SK-N-SH (cell line): ENCODE results near the gene SP110. TPM values are rescaled to one million over a fixed set of nuclear protein-coding genes. Genes with fewer than 3 reads are reported as not detected.

Experiments used
- CTCF ChIA-PET: fragments of 300-600, 350-600 bp; formaldehyde crosslinking; extraction: SDS; loops from one replicate; lab custom pipeline; 2021; lab: Yijun Ruan, JAX
- POLR2A ChIA-PET: fragments of 350-600 bp; sonication (Branson Sonifier 250); formaldehyde crosslinking; extraction: SDS; loops from one replicate; lab custom pipeline; 2020; ENCODE audit warnings: antibody characterized with exemption, inconsistent platforms; lab: Yijun Ruan, JAX
- DNase-seq: peaks from one replicate; pipeline ENCODE4 v3.0.0; 2012
- H2AFZ ChIP-seq: fragments of 200-600 bp; sonication (generic); 2 replicates; pipeline ENCODE4 v1.8.1; 2016; ENCODE audit warnings: antibody characterized with exemption, mild to moderate bottlenecking, low read depth
- H3F3A ChIP-seq: fragments of 200-600 bp; sonication (generic); replicated peaks from 2 replicates; pipeline ENCODE3; 2016; ENCODE audit warnings: antibody characterized with exemption, mild to moderate bottlenecking; ENCODE audit not compliant: insufficient read depth
- H3K27ac ChIP-seq, 2 experiments: fragments of 200-500 bp in 1 of 2; fragments of 200-600 bp in 1 of 2; sonication (Bioruptor generic) in 1 of 2; sonication (generic), shearing (Covaris generic) in 1 of 2; 2 replicates each; pipeline versions ENCODE4 v1.5.1 to v1.6.1; 2014 to 2016; ENCODE audit warnings: low read depth in 2 of 2, inconsistent platforms in 1 of 2, low read length in 1 of 2, mild to moderate bottlenecking in 1 of 2, mixed read lengths in 1 of 2
- H3K27me3 ChIP-seq: fragments of 200-600 bp; sonication (generic), shearing (Covaris generic); 2 replicates; pipeline ENCODE4 v1.6.1; 2016; ENCODE audit warnings: mixed run types; ENCODE audit not compliant: insufficient read depth
- H3K36me3 ChIP-seq, 2 experiments: fragments of 200-500 bp in 1 of 2; fragments of 200-600 bp in 1 of 2; sonication (Bioruptor generic) in 1 of 2; sonication (generic) in 1 of 2; replicated peaks in 1 of 2; 2 replicates each; pipeline versions ENCODE3 to v1.5.1; 2014 to 2016; ENCODE audit warnings: low read length in 1 of 2, mild to moderate bottlenecking in 1 of 2; ENCODE audit not compliant: insufficient read depth in 2 of 2, control insufficient read depth in 1 of 2
- H3K4me1 ChIP-seq, 2 experiments: fragments of 200-500 bp in 1 of 2; fragments of 200-600 bp in 1 of 2; sonication (Bioruptor generic) in 1 of 2; sonication (generic), shearing (Covaris generic) in 1 of 2; 2 replicates each; pipeline versions ENCODE4 v1.5.1 to v1.6.1; 2014 to 2016; ENCODE audit warnings: low read depth in 1 of 2, low read length in 1 of 2, mixed run types in 1 of 2; ENCODE audit not compliant: insufficient read depth in 2 of 2, control insufficient read depth in 1 of 2
- H3K4me2 ChIP-seq: fragments of 200-600 bp; sonication (generic), shearing (Covaris generic); 2 replicates; pipeline ENCODE4 v1.6.1; 2017; ENCODE audit warnings: mixed run types
- H3K4me3 ChIP-seq, 2 experiments: fragments of 200-500 bp in 1 of 2; fragments of 200-600 bp in 1 of 2; sonication (Bioruptor generic) in 1 of 2; sonication (generic), shearing (Covaris generic) in 1 of 2; 2 replicates each; pipeline versions ENCODE4 v1.5.1 to v1.8.1; 2014 to 2016; ENCODE audit warnings: low read depth in 2 of 2, inconsistent platforms in 1 of 2, low read length in 1 of 2, mild to moderate bottlenecking in 1 of 2, mixed read lengths in 1 of 2, moderate library complexity in 1 of 2
- H3K79me2 ChIP-seq: fragments of 200-600 bp; sonication (generic); 2 replicates; pipeline ENCODE4 v1.8.1; 2017; ENCODE audit warnings: mild to moderate bottlenecking; ENCODE audit not compliant: insufficient read depth
- H3K9ac ChIP-seq: fragments of 200-600 bp; sonication (generic); 2 replicates; pipeline ENCODE4 v1.6.1; 2017; ENCODE audit warnings: mixed run types
- H3K9me2 ChIP-seq: fragments of 200-600 bp; sonication (generic); 2 replicates; pipeline ENCODE4 v1.6.1; 2017; ENCODE audit warnings: mixed run types
- H3K9me3 ChIP-seq: fragments of 200-600 bp; sonication (generic); 2 replicates; pipeline ENCODE4 v1.6.1; 2017; ENCODE audit warnings: mixed run types, mild to moderate bottlenecking, moderate library complexity
- H4K20me1 ChIP-seq: fragments of 200-600 bp; sonication (generic); 2 replicates; pipeline ENCODE4 v1.6.1; 2017; ENCODE audit warnings: mild to moderate bottlenecking, mixed run types; ENCODE audit not compliant: insufficient read depth
- EZH2phosphoT487 ChIP-seq: fragments of 200-600 bp; sonication (generic); IDR thresholded peaks from 2 replicates; pipeline ENCODE4 v1.6.1; 2017; ENCODE audit warnings: low read depth, mixed run types, mild to moderate bottlenecking, antibody characterized with exemption, moderate library complexity, borderline replicate concordance
- FOSL2 ChIP-seq: IDR thresholded peaks from 2 replicates; pipeline ENCODE4 v1.4.0; 2012; ENCODE audit warnings: low read depth, mild to moderate bottlenecking, moderate library complexity, borderline replicate concordance
- FOXJ3 ChIP-seq: sonication (generic); formaldehyde crosslinking; IDR thresholded peaks from 2 replicates; pipeline ENCODE4 v1.5.1; 2020; ENCODE audit warnings: mild to moderate bottlenecking, missing genetic modification reagents
- FOXM1 ChIP-seq: IDR thresholded peaks from 2 replicates; pipeline ENCODE4 v1.4.0; 2012; ENCODE audit warnings: low read depth, mild to moderate bottlenecking
- GABPA ChIP-seq: IDR thresholded peaks from 2 replicates; pipeline ENCODE4 v1.4.0; 2012; ENCODE audit warnings: low read depth, mild to moderate bottlenecking
- GATA2 ChIP-seq: sonication (generic); formaldehyde crosslinking; IDR thresholded peaks from 2 replicates; pipeline ENCODE4 v1.5.0; 2020; ENCODE audit warnings: mild to moderate bottlenecking, missing genetic modification reagents
- MAX ChIP-seq: IDR thresholded peaks from 2 replicates; pipeline ENCODE4 v1.4.0; 2012; ENCODE audit warnings: low read depth
- MEF2A ChIP-seq: IDR thresholded peaks from 2 replicates; pipeline ENCODE4 v1.4.0; 2012; ENCODE audit warnings: low read depth, borderline replicate concordance
- PBX3 ChIP-seq: IDR thresholded peaks from 2 replicates; pipeline ENCODE4; 2012
- WGBS: methylation state at CpG from one replicate; pipeline ENCODE4 v1.1.6; 2017; ENCODE audit warnings: low lambda C conversion rate; 5-methylcytosine and 5-hydroxymethylcytosine counted together
- polyA plus RNA-seq, 3 experiments: library from polyadenylated mRNA; depleted of rRNA; stranded (reverse); fragments of >200 nt; gene quantifications; 2 replicates each; pipeline ENCODE4 v1.2.3, GENCODE V29; 2012

SP110 gene
- polyA plus RNA-seq, 1 of the 3 experiments (the other 2 are of a cell fraction) = 10.4 TPM

GRCh38 chr2:230137902-230138539, 81.8 kb downstream of the SP110 start:
- H2AFZ ChIP-seq = no peak overlapping the region
- no peaks in the 10 kb centered on the region for H3K4me1 ChIP-seq
- no peaks in the 10 kb centered on the region for H4K20me1 ChIP-seq
- ChIA-PET CTCF (interaction anchor here (2.0 kb wide), 1 partner anchor 23 kb away, joined by 10 read pairs; no protein-coding TSS in a partner anchor), POLR2A (no interaction called here)
- no peaks in the 10 kb centered on the region for H3K9me3 ChIP-seq
- H3K36me3 ChIP-seq = no peaks in the 10 kb centered on the region
- H3K9me2 ChIP-seq = no peaks in the 10 kb centered on the region
- no peak for DNase-seq
- H3F3A ChIP-seq = no peaks in the 10 kb centered on the region
- 71% methylated on average over 1 of the region's 1 CpG for whole genome bisulfite sequencing
- no peak overlapping the region for H3K4me3 ChIP-seq
- no peak overlapping the region for H3K4me2 ChIP-seq
- H3K27ac ChIP-seq = no peak overlapping the region
- TF ChIP-seq PBX3 (peak; percentile 17; the same call in 1 of the 2 replicates), FOSL2 (peak; percentile 16; the same call in 1 of the 2 replicates), FOXJ3 (CRISPR knock-in tag) (no peak)
- H3K9ac ChIP-seq = no peak overlapping the region
- no peaks in the 10 kb centered on the region for H3K27me3 ChIP-seq
- H3K79me2 ChIP-seq = no peaks in the 10 kb centered on the region

- Histone ChIP-seq H3K9me3 (no peaks in the 10 kb centered on the region), H3K4me3 (no peak overlapping the region), H3K9ac (no peak overlapping the region), H3F3A (no peaks in the 10 kb centered on the region), H4K20me1 (no peaks in the 10 kb centered on the region), H2AFZ (no peak overlapping the region), H3K9me2 (no peaks in the 10 kb centered on the region), H3K4me1 (no peaks in the 10 kb centered on the region), H3K79me2 (no peaks in the 10 kb centered on the region), H3K27ac (no peak overlapping the region), H3K4me2 (no peak overlapping the region), H3K27me3 (no peaks in the 10 kb centered on the region), H3K36me3 (no peaks in the 10 kb centered on the region)
- ChIA-PET CTCF (interaction anchor here (0.9 to 1.1 kb wide), 2 partner anchors 10 to 25 kb away, joined by 3 read pairs; no protein-coding TSS in a partner anchor), POLR2A (no interaction called here)
- DNase-seq = no peak
- no peak for TF ChIP-seq MEF2A
- no peak for TF ChIP-seq FOSL2
- WGBS = 15% methylated on average over 4 of the region's 4 CpGs
These were observed 84.7 kb downstream of the SP110 start for GRCh38 chr2:230135130-230135525.

GRCh38 chr2:230134496-230135129, 85.2 kb downstream of the SP110 start:
- TF ChIP-seq FOXM1 (no peak), MAX (no peak), EZH2phosphoT487 (no peak), GATA2 (CRISPR knock-in tag) (no peak), GABPA (no peak)
- Histone ChIP-seq H4K20me1 (no peaks in the 10 kb centered on the region), H2AFZ (no peak overlapping the region), H3K4me3 (no peak overlapping the region), H3K79me2 (no peaks in the 10 kb centered on the region), H3K4me2 (no peak overlapping the region), H3K9me2 (0 out of 2 replicates have a peak, but pooled peaks cover under 1% of the 10 kb centered on the region), H3K27me3 (no peaks in the 10 kb centered on the region), H3K36me3 (no peaks in the 10 kb centered on the region), H3F3A (no peaks in the 10 kb centered on the region), H3K9me3 (no peaks in the 10 kb centered on the region), H3K27ac (no peak overlapping the region), H3K4me1 (no peaks in the 10 kb centered on the region), H3K9ac (no peak overlapping the region)
- CTCF ChIA-PET = interaction anchor here (0.9 to 1.1 kb wide), 2 partner anchors 10 to 25 kb away, joined by 3 read pairs; no protein-coding TSS in a partner anchor
- no peak for DNase-seq
- POLR2A ChIA-PET = no interaction called here
- 50% methylated on average over 1 of the region's 1 CpG for WGBS
